ENCODE data around the gene H19.

GRCh38 chr11:1964955-1965354 is 32.7 kb downstream of the H19 start:
- TF ChIP-seq POLR2A (IDR thresholded peaks at IDR 0.05) (no peak), CTCF (IDR thresholded peaks at IDR 0.05) (no peak)
